GM19328 (cell line): ENCODE measurements around the gene MYLIP.

ENCODE experiments used
- ATAC-seq: cut with Tn5 transposase; IDR thresholded peaks from one replicate; pipeline ENCODE4 v1.9.1; 2021; ENCODE audit warnings: mild to moderate bottlenecking, moderate library complexity; ENCODE audit not compliant: unreplicated experiment

MYLIP gene

DNA sequence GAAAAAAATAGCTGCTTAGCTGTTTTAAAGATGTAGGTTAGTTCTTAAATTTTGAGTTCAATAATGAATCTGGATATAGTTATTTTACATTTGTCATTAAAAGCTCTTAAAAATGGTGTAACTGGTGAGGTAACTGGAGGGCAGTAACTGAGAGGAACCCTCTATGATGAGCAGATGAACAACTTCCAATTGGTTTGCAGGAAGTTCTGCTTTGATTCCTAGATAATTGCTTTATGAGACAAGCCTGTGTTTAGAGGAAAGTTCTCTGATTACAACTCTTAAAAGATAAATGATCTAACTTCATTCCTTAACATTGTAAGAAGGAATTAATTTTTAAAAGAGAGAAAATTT, 8.5 kb downstream of the MYLIP start:
- no peak for ATAC-seq

DNA sequence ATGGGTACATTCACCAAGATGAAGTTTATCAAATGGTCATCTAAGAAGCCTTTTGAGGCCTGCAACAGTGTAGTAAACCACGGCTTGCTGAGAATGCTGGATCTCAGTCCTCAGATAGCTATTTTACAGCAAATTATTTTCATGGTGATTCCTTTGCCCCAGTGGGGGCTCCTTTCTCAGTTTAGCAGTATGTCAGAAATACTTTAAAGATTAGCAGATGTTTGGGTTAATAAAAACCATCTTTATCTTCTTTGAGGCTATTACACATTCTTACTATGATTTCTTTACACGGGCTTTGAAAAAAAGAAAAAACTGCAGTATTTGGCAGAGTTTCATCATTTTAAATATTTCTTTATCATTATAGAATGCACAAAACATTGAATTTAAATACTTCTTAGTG, 10.7 kb downstream of the MYLIP start:
- ATAC-seq = no peak

DNA sequence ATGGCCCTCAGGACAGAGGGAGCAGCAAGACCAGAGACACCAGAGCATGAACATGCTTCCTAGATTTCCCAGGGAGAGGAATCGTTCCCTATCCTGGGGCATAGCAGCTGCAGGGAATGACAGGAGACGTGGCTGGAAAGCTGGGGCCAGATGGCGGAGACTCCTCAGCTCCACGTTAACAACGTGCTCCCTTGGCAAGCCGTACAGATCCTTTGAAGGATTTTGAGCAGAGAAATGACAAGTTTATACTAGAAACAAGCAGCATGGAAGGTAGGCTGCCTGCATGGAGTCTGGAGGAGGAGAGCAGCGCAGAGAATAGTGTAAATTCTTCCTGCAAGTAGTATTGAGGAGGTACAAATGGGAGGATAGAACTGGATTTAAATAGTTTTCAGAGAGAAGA, 11.7 kb downstream of the MYLIP start:
- ATAC-seq = no peak

DNA sequence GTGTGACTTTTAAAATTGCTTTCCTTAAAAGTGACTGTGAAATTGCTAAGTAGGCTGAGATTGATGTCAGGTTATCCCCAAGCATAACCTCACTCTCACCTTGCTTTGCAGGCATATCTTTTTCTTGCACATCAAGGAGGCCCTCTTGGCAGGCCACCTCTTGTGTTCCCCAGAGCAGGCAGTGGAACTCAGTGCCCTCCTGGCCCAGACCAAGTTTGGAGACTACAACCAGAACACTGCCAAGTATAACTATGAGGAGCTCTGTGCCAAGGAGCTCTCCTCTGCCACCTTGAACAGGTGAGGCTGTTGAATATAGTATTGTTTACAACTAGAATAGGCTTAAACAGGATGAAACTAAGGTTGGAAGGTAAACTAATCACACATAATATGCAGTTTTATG, 12.6 kb downstream of the MYLIP start:
- ATAC-seq = no peak

DNA sequence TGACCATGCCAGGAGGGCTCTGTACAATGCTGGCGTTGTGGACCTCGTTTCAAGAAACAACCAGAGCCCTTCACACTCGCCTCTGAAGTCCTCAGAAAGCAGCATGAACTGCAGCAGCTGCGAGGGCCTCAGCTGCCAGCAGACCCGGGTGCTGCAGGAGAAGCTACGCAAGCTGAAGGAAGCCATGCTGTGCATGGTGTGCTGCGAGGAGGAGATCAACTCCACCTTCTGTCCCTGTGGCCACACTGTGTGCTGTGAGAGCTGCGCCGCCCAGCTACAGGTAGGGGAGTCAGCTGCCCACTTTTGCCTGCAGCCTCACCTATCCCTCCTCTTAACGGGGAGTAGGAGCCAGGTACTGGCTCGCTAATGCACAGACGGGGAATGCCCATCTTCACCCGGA, 16.2 kb downstream of the MYLIP start:
- no peak for ATAC-seq

DNA sequence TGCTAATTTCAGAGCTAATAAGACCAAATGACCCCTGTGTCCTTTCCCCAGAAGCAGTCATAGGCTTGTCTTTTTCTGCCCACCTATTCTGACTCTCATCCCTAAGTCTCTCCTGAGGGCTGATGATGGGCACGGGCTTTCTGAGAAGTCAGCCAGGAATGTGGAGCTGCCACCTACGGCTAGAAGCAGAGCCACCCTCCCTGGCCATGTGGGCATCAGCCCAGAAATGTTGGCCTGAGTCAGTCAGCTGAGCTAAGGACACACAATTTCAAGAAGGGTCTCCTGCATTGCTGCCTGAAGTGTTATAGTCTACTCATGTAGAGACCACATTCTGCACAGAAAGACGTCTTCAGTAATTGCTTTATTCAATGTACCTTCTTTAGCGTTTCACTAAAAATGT, 17.1 kb downstream of the MYLIP start:
- no peak for ATAC-seq

DNA sequence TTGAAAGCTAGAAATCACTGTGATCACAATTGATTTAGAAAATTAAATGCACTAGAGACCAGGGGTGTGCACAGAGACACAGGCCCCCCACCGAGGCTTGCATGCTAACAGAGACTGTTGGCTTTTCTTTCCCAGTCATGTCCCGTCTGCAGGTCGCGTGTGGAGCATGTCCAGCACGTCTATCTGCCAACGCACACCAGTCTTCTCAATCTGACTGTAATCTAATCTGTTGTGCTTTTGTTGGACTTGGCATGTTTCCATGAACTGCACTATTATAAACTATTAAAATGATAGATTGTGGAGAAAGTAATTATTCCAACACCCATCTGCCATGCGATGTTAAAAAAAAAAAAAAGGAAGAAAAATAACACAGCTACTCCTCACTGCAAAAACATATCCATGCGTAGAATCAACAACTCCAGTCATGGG, 17.7 kb downstream of the MYLIP start:
- ATAC-seq = no peak

DNA sequence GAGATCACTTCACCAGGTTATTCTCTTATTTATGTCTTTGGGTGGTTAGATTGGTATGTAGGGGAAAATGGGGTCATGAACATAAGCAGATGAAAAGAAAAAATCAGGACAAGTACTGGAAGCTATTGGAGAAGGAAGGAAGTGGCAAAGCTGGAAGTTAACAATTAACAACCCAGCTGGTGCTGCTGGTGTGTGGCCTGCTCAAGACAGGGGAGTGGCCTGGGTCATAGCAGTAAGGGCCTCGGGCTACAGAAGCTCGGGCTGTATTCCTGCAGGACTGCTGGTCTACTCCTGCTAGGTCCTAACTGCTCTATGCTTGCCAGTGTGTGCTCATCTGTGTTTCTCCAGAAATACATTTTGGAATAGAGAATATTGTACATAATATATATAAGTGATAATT, 19.6 kb downstream of the MYLIP start:
- ATAC-seq = no peak

DNA sequence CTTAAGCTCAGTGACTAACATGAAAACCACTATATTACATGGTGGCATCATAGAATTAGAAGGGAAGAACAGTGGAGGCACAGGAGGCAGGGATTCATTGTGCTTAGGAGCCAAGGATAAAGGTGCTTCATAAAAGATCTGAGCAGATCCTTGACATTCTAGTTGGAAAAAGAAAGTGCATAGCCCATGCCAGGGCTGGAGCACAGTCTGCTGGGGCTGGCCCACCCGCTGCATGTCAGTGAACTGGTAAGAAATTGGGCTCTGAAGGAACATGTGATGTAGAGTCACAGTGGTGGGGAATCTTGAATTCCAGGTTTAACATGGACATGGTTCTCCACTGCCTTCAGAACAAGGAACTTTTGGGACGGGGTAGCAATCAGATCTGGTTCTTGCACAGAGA, 20.4 kb downstream of the MYLIP start:
- no peak for ATAC-seq

DNA sequence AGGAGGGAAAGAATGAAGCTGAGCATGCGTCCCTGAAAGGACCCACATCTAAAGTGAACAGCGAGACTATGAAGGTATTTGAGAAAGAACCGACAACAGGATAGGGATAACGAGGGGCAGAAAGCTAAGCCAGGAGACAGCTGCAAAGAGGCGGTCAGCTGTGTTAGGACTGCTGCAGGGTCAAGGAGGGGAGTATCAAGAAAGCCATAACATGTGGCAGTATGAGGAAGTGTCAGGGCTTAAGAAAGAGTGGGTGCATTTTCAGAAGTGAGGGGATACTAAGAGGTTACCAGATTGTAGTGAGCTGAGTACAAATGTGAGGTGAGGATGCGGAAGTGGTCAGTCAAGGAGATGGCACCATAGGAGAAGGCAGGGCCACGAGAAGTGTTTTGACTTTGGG, 21.2 kb downstream of the MYLIP start:
- ATAC-seq = no peak

DNA sequence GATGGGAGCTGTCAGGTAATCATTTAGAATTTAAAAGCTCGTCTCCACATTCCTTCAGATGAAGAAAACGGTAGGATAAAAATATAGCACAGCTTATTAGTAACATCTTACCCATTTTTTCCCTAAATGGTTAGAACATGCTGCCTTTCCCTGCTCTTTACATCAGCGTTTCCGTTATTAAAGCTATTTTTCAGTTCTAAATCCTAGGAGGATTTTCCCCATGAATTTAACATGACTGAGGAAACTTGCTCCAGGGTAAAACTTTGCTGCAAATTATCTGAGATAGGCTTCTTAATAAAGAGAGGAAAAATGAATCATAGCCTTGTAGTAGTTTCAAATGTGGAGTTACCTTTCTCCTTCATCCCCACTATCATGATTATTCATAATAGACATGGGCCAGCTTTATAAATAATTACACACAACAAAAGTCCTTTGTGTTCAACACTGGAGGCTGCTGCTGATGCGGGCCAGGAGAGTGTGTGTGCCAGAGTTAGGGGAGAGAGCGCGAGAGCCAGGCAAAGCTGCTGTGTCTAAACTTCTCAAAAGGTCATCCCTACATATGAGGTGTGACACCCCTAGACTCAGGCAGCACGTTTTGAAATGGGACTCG, 24.4 kb downstream of the MYLIP start:
- no peak for ATAC-seq

DNA sequence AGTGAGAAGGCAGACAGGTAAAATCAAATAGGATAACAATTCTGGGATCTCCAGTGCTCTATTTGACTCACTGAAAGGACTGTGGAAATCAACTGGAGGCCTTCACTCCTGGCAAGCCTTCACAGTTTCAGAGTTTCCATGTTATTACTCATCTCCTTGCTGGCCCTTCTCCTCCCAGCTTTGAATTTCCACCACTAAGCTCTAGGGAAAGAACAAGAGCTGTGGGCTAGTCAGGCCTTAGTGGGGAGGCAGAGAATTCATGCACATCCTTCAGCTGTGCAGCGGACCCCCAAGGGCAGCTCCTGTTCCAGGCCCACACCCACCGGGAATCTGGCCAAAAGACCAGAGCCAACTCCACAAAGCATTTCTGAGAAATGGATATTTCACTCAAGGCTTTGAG, 26.0 kb downstream of the MYLIP start:
- no peak for ATAC-seq

DNA sequence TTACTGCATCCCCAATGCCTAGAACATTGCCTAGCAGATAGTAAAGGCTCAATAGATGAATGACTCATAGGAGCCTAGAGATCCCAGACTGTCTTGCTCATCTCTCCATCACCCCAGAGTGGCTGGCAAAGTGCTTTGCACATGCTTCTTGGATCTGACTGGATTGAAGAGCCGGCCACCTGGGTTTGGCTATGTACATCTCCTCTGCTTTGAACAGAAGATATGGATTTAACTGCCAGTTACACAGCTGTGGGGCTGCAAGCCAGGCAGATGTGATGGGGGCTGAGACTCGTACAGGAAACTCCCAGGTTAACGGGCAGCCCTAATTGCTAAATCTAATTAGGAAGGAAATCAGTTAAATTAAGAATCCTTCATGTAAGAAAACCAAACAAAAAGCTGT, 28.6 kb downstream of the MYLIP start:
- no peak for ATAC-seq

DNA sequence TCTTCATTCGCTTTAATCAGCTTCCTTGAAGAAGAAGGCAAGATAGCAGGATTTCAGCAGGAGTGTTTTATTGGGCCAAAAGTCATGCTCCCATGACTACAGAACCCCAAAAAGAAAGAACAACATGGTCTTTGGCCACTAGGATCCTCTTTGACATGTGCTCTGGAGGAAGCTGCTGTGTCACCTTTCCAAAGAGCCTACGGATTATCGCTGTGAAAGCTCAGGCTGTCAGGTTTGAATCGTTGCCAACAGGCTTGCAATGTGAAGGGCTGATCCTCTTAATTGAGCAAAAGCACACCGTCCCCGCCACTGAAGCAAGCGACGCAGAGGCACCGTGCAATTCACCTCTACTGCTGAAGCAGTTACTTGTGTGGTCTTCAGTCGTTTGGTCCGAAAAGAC, 29.0 kb downstream of the MYLIP start:
- ATAC-seq = no peak

DNA sequence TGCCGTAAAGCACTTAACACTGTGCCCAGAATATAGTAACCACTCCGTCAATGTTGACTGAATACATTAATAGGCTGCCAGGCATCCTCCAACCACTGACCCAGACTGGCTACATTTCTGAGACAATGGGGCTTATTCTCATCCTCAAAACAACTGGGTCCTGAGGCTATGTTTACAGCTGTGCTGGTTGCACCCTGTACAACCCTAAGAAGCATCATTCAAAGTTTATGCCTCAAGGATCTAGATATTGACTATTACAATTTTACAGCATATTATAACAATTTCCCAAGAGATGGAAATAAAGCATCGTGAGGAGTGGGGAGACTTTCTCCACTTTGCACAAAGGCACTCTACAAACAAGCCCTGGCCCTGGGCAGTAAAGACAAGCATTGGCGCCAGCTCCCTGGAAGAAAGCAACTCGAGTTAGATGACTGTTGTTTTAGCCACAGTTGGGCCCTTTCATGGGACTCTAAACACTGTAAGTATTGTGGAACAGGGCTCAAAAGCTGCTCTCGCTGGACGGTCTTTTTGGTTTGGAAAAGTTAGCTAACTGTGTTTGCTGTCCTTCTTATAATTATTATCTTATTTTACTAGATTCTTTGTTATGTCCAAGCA, 30.2 kb downstream of the MYLIP start:
- no peak for ATAC-seq

DNA sequence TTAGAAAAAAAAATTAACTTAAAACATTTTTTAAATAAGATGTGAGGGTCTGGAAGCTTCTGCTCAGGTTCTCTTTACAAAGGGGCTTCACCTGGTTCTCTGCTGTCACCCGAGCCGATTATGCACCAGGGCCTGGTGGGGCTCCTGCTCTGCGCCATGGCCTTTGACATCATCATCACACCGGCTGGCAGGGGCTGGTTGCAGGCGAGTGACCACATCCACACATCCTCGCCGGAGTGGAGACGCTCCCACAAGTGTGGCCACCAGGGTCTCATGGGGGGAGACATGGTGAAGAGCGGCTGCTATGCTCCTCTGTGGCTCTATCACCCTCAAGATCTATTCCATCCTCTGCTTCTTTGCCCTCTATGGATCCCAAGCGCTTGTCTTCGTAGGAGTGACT, 31.9 kb downstream of the MYLIP start:
- ATAC-seq = no peak

DNA sequence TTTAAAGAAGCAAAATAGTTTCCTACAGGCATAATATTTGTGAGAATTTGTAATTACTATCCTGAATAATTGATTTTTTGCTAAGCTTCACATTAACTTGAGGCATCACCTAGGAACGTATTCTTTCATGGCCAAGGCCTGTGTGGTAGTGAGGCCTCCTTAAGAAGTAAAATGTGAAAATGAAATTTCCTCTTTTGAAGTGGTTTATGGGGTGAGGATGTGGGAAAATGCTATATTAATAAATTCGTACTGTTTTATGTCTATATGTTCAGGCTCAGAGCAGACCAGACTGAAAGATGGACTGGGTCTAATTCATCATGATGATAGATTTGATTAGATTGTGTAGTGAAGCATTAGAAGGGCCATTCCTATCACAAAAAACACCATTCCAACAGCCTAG, 33.1 kb downstream of the MYLIP start:
- no peak for ATAC-seq

DNA sequence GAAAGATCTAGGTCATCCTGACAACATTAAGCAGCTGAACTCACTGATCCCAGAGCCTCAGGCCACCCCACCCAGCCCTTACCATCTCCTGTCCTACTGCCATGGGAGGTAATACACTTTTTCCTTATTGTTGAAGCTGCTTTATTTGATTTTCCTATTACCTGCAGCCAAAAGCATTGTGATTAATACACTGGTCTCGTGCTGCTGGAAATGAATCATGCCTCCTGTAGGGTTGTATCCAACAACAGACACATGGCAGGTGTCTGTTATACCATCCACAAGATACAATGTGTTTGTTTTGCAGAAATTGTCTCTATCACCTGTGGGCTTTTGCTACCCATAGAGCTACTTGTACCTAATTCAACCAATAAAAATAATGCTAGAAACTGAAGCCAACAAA, 34.2 kb downstream of the MYLIP start:
- no peak for ATAC-seq

DNA sequence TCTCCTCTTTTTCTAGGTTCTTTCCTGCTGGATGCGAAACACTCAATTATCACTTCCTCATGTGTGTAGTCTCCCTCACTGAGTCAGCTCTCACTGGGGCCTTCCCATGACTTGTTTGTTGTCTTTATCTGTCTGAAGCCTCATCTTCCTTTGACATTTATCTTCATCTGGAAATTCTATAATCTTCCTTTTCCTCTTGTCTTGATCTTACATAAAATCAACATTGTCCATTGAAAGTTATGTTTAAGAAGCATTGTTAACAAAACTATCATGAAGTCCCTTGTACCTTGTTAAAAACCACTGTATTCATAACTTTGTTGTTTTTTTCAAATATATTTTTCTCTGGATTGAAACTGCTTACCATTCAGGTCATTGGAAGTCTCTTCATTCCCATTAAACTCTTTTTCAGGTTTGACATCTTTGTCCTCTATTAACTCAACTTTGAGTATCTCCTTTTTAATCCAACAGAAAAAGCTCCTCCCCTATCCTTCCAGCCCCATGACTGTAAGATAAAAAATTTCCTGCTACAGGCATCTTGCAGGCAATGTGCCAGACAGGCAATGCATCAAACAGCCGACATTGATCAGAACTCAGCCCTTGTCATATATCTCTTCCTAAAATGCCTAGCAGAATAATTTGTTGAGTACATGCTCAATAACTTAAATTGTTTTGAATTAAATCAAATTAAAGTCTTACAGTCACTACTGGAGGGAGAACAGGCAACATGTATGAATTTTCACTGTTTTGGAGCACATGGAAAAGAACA, 34.8 kb downstream of the MYLIP start:
- ATAC-seq = no peak

DNA sequence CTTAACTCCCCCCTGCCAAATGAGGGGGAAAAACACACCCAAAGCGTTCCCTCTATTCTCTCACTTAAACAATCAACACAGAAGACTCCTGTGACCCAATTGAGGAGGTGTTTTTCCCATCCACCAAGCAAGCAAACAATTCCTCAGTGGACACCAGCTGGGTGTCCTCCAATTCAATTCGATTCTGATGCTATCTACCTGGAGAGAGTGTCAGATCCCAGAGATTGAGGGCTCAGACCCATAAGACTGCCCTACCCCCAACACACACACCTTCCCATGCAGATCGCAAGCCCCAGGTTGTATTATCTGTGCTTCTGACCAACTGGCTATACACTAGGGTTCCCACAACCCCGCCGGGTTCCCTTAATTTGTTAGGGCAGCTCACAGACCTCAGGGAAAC, 36.8 kb downstream of the MYLIP start:
- no peak for ATAC-seq

DNA sequence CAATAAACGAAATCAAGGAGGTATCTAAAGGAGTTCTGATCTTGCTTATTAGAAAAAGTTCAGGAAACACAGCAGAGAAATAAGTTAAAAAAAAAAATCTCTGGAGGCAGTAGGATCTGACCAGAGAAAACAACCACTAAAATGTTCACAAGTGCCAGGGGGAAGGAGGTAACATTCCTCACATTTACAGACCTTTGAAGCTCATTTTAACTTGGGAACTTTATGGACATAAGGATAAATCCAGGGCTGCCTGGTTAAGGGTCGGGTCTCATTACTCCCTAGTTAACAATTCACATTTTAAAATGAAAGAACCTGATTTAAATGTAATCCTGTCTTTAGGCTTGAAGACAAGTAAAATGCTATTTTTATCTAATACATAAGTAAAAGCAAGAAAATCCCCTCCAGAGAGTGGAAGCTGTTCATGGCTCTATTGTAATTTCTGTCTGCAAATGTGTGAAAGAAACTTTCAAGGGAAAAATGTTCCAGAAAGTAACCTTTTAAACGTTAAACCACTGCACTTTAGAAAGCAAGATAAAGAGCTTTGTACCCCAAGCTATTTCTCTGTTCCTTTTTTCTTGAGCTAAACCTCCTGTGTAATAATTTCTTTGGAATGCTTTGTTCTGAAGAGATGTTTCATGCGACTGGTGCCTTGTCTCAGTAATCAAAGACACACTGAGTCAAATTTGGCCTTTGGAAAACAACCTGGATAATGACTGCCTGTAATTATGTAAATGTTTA, 38.2 kb downstream of the MYLIP start:
- no peak for ATAC-seq

DNA sequence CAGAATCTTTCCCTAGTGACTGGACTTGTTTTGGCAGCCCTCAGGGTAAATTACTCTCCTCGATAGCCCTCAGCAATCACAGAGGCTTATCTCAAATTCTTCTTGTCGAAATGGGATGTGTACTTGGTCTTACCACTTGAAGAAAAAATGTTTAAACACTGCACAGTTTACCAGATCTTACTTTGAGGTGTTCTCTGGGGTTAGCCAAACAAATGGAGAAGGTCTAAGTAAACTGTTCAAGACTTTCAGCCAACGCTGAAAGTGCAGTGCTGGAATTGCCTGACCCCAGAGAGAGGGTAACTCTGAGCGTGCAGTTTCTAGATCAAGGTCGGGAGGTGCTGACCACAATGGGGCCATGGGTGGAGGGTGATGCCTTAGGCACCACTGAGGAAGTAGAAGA, 39.2 kb downstream of the MYLIP start:
- no peak for ATAC-seq
